CD4-positive, CD25-positive, alpha-beta regulatory T cell (primary cell): ENCODE results near the gene VAPB. TPM values are rescaled to one million over a fixed set of nuclear protein-coding genes. Genes with fewer than 3 reads are reported as not detected.

Experiments
- ATAC-seq, 2 donors: fragments of 150-1000 bp; cut with Tn5 transposase; one replicate each; pipeline ENCODE4 v1.10.0; 2021; ENCODE audit warnings: low read depth in 2 of 2, moderate number of reproducible peaks in 2 of 2, moderate library complexity in 1 of 2
- DNase-seq, 3 donors: peaks; one replicate each; pipeline versions ENCODE4 v3.0.0 to v3.0.0-alpha.2; 2012 to 2022; ENCODE audit warnings: mixed read lengths in 1 of 3
- H3K27ac ChIP-seq: one replicate; pipeline ENCODE4 v1.7.0; 2013; ENCODE audit warnings: mild to moderate bottlenecking, low read length; ENCODE audit not compliant: insufficient read depth, poor library complexity, severe bottlenecking
- H3K27me3 ChIP-seq: one replicate; pipeline ENCODE4 v1.7.0; 2013; ENCODE audit warnings: low read length; ENCODE audit not compliant: control insufficient read depth, insufficient read depth
- H3K36me3 ChIP-seq: one replicate; pipeline ENCODE4 v1.7.0; 2013; ENCODE audit warnings: mild to moderate bottlenecking, low read length, moderate library complexity; ENCODE audit not compliant: control insufficient read depth, insufficient read depth
- H3K4me1 ChIP-seq: 2 replicates; pipeline ENCODE4 v1.7.0; 2013; ENCODE audit warnings: mild to moderate bottlenecking, low read length; ENCODE audit not compliant: insufficient read depth, control insufficient read depth, poor library complexity, severe bottlenecking
- H3K4me3 ChIP-seq: one replicate; pipeline ENCODE4 v1.7.0; 2013; ENCODE audit warnings: low read depth, mild to moderate bottlenecking, low read length, moderate library complexity
- H3K9me3 ChIP-seq, 2 experiments: 1 replicate in 1 of 2; 2 replicates in 1 of 2; pipeline ENCODE4 v1.7.0; 2013; ENCODE audit warnings: low read length in 2 of 2, mild to moderate bottlenecking in 1 of 2, moderate library complexity in 1 of 2; ENCODE audit not compliant: control insufficient read depth in 2 of 2
- H3K27ac Mint-ChIP-seq, 3 donors: one replicate each; pipeline ENCODE4 v1.8.0; 2020 to 2022; ENCODE audit warnings: mild to moderate bottlenecking in 3 of 3, mixed read lengths in 3 of 3, moderate library complexity in 2 of 3
- H3K27me3 Mint-ChIP-seq: one replicate; pipeline ENCODE4 v1.8.0; 2022; ENCODE audit warnings: mild to moderate bottlenecking, mixed read lengths
- H3K36me3 Mint-ChIP-seq: one replicate; pipeline ENCODE4 v1.8.0; 2020; ENCODE audit warnings: mixed read lengths
- H3K4me1 Mint-ChIP-seq, 4 donors: one replicate each; pipeline ENCODE4 v1.8.0; 2020 to 2022; ENCODE audit warnings: mixed read lengths in 4 of 4, mild to moderate bottlenecking in 1 of 4
- H3K4me3 Mint-ChIP-seq, 4 donors: one replicate each; pipeline ENCODE4 v1.8.0; 2020 to 2022; ENCODE audit warnings: mild to moderate bottlenecking in 4 of 4, mixed read lengths in 4 of 4, moderate library complexity in 3 of 4
- H3K9me3 Mint-ChIP-seq, 7 donors: one replicate each; pipeline ENCODE4 v1.8.0; 2020 to 2022; ENCODE audit warnings: mixed read lengths in 7 of 7, mild to moderate bottlenecking in 3 of 7, moderate library complexity in 2 of 7
- polyA plus RNA-seq, 4 donors: library from polyadenylated mRNA; unstranded; fragments of 300-500 nt; fragmentation: Illumina TruSeq; gene quantifications; one replicate each; pipeline ENCODE4 v1.2.3, GENCODE V29; 2021
- total RNA-seq: library from RNA; stranded (reverse); gene quantifications from one replicate; pipeline ENCODE4 v1.2.3, GENCODE V29; 2022

Gene VAPB
- total and polyA plus RNA-seq, 5 donors from 2014 or later, result 18.9 to 25.7 (median 21.9) TPM

DNA sequence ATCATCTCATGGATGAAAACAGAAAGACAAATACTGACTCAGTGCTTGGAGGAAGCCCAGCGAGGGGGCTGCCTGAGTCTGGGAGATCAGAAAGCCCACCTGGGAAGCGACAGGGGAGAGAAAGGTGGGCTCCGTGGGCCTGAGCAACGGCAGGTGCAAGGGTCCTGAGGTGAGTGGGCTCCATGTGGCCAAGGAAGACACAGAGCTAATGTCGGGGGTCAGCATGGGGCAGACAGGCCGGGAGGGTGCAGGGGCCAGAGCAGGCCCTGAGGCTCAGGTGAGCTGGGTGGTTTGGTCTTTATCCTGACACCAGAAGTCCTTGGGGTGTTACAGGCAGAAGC, 107.4 kb downstream of the VAPB start:
- H3K27me3 ChIP-seq, result no peaks in the 10 kb centered on the region
- H3K36me3 ChIP-seq, result no peaks in the 10 kb centered on the region
- no peaks in the 10 kb centered on the region for H3K4me1 ChIP-seq
- no peak for ATAC-seq
- Mint-ChIP-seq H3K4me1 (no peaks in the 10 kb centered on the region), H3K9me3 (peaks cover 0 to 3% (median 0%) of the 10 kb centered on the region in 7 donors), H3K27me3 (peaks cover 4% of the 10 kb centered on the region), H3K27ac (no peak overlapping the region), H3K4me3 (no peak overlapping the region), H3K36me3 (no peaks in the 10 kb centered on the region)
- DNase-seq, result no peak
- H3K4me3 ChIP-seq, result no peak overlapping the region
- H3K9me3 ChIP-seq, result no peaks in the 10 kb centered on the region
- H3K27ac ChIP-seq, result no peak overlapping the region

DNA sequence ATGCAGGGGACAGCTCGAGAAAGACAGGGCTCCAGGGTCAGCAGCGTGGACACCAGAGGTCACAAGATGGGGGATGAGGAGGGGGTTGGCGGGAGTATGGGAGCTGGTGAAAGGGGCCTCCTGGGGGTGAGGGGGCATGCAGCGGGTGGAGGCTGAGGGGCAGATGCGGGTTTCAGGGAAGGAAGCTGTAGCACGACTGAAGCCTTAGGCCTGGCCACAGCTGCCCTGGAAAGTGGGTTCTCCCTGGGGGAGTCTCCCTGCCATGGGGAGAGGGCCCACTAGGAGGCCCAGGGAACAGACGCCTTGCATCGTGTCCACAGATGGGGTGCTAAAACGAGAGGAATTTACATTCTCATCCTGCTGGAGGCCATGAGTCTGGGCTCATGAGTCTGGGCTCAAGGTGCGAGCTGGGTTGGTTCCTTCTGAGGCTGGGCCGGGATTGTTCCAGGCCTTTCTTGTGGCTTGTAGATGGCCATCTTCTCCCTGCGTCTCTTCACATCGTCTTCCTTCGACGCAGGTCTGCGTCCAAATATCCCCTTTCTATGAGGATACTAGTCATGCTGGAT, 108.1 kb downstream of the VAPB start:
- DNase-seq (no peak), ATAC-seq (no peak)
- no peaks in the 10 kb centered on the region for H3K36me3 Mint-ChIP-seq
- no peak overlapping the region for H3K4me3 Mint-ChIP-seq
- H3K27ac Mint-ChIP-seq, result no peak overlapping the region
- Histone ChIP-seq H3K4me1 (no peaks in the 10 kb centered on the region), H3K27me3 (no peaks in the 10 kb centered on the region), H3K4me3 (no peak overlapping the region), H3K36me3 (no peaks in the 10 kb centered on the region), H3K9me3 (no peaks in the 10 kb centered on the region), H3K27ac (no peak overlapping the region)
- no peaks in the 10 kb centered on the region for H3K4me1 Mint-ChIP-seq
- peaks cover 0 to 3% (median 0%) of the 10 kb centered on the region in 7 donors for H3K9me3 Mint-ChIP-seq
- H3K27me3 Mint-ChIP-seq, result peaks cover 7% of the 10 kb centered on the region

DNA sequence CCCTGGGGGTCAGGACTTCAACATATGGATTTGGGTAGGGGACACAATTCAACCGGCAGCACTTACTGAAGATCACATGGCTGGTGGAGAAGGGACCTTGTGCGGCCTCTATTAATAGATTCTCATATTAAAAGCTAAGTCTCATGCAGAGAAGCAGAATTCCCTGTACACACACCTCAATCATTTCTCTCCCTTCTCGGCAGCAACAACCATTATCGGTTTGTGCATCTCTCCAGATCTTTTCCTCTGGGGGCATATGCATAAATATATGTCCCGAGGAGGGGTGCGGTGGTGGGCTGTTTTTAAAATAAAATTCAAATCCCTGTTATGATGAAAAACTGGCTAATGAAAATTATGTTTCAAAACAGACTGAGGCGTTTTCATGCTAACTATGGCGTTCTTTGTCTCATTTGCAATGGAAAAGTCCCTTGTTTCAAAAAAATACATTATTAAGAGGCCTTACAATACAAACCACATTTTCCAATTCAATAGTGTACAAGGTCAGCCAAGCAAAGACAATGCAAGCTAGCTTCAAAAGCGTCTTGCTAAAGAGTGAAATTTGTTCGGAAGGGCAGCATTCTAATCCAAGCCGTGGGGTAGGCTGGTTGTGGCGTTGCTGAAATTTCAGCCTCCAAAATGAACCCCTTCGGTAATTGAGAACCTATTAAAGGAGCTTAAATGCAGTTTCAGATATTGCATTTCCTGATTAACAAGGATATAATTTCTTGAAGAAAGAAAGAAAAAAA, 108.9 kb downstream of the VAPB start:
- Mint-ChIP-seq H3K36me3 (no peaks in the 10 kb centered on the region), H3K27ac (no peak overlapping the region), H3K4me1 (no peaks in the 10 kb centered on the region), H3K27me3 (peaks cover 7% of the 10 kb centered on the region), H3K4me3 (no peak overlapping the region), H3K9me3 (peaks cover 0 to 4% (median 0%) of the 10 kb centered on the region in 7 donors)
- ATAC-seq (no peak), DNase-seq (no peak)
- Histone ChIP-seq H3K27ac (no peak overlapping the region), H3K4me3 (no peak overlapping the region), H3K36me3 (no peaks in the 10 kb centered on the region), H3K27me3 (no peaks in the 10 kb centered on the region), H3K9me3 (no peaks in the 10 kb centered on the region), H3K4me1 (no peaks in the 10 kb centered on the region)

DNA sequence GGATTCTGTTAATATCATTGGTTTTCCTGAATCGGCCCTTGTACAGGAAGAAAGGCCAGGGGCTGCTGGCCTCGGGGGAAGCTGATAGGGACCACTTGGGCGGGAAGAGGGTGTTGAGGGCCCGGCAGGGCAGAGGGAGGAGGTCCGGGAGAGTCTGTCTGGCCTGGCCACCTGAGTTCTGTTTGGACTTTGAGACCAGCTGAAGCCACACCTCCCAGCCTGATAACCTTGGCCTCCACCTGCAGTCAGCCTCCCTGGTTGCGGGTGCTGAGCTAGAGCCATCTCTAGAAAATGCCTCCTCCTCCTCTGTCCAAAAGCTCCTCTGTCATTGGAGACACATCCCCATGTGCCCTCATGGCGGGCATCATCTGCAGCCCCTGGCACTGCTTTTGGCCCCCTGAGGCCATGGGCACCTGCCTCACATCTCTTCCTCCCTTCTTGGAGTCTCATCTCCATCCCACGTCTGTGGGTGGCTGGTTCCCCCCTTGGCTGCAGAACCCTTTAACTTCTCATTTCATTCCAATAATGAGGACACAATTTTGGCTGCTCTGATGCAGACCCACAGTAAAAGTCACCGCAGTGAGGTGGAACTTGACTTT, 109.5 kb downstream of the VAPB start:
- Histone ChIP-seq H3K4me1 (no peaks in the 10 kb centered on the region), H3K36me3 (no peaks in the 10 kb centered on the region), H3K4me3 (no peak overlapping the region), H3K9me3 (no peaks in the 10 kb centered on the region), H3K27ac (no peak overlapping the region), H3K27me3 (no peaks in the 10 kb centered on the region)
- H3K36me3 Mint-ChIP-seq, result no peaks in the 10 kb centered on the region
- no peaks in the 10 kb centered on the region for H3K4me1 Mint-ChIP-seq
- no peak for ATAC-seq
- no peak for DNase-seq
- H3K4me3 Mint-ChIP-seq, result no peak overlapping the region
- H3K27me3 Mint-ChIP-seq, result peaks cover 7% of the 10 kb centered on the region
- no peak overlapping the region for H3K27ac Mint-ChIP-seq
- peaks cover 0 to 5% (median 0%) of the 10 kb centered on the region in 7 donors for H3K9me3 Mint-ChIP-seq

DNA sequence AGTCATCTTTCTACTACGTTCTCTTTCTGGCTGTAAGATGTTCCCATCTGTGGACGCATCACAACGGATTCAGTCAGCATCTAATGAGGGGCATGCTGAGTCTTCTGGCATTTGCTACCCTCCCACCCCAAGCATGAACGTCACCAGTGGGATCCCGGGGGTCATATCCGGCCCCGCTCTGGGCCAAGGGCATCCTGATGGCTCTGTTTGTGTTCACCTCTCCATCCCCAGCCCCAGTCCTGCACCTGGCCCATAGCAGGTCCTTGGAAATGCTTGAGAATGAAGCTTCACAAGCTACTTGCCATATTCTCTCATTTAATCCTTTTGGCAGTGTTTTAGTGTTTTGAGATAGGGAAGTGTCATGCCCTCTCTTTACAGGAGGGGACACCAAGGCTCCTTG, 111.2 kb downstream of the VAPB start:
- no peaks in the 10 kb centered on the region for H3K4me1 ChIP-seq
- no peak overlapping the region for H3K27ac ChIP-seq
- DNase-seq (no peak), ATAC-seq (no peak)
- no peaks in the 10 kb centered on the region for H3K27me3 ChIP-seq
- Mint-ChIP-seq H3K27ac (no peak overlapping the region), H3K9me3 (peaks cover 0 to 13% (median 3%) of the 10 kb centered on the region in 7 donors), H3K36me3 (no peaks in the 10 kb centered on the region), H3K27me3 (peaks cover 7% of the 10 kb centered on the region), H3K4me1 (no peaks in the 10 kb centered on the region), H3K4me3 (no peak overlapping the region)
- no peaks in the 10 kb centered on the region for H3K36me3 ChIP-seq
- H3K9me3 ChIP-seq, result peaks cover 12 to 13% of the 10 kb centered on the region in 2 experiments
- no peak overlapping the region for H3K4me3 ChIP-seq

Other genes with a start within 250 kb of the VAPB start
- gene ANKRD60, start 160.6 kb upstream of the VAPB start, total RNA-seq, result not detected
- gene ANKRD60, start 160.6 kb upstream of the VAPB start, polyA plus RNA-seq, result not detected
- gene RAB22A, start 79.5 kb upstream of the VAPB start, total RNA-seq, result 21.9 TPM
- gene RAB22A, start 79.5 kb upstream of the VAPB start, polyA plus RNA-seq, result 10 to 100 TPM; 11.3 to 13.2 (median 12.5) TPM
- gene APCDD1L, start 126.2 kb downstream of the VAPB start, total RNA-seq, result not detected
- under 1 TPM in 1 of 4 donors, not detected in 3; 0.62 TPM for gene APCDD1L, start 126.2 kb downstream of the VAPB start, polyA plus RNA-seq